Measurements from ENCODE around the gene SOX18.

SOX18 gene

DNA sequence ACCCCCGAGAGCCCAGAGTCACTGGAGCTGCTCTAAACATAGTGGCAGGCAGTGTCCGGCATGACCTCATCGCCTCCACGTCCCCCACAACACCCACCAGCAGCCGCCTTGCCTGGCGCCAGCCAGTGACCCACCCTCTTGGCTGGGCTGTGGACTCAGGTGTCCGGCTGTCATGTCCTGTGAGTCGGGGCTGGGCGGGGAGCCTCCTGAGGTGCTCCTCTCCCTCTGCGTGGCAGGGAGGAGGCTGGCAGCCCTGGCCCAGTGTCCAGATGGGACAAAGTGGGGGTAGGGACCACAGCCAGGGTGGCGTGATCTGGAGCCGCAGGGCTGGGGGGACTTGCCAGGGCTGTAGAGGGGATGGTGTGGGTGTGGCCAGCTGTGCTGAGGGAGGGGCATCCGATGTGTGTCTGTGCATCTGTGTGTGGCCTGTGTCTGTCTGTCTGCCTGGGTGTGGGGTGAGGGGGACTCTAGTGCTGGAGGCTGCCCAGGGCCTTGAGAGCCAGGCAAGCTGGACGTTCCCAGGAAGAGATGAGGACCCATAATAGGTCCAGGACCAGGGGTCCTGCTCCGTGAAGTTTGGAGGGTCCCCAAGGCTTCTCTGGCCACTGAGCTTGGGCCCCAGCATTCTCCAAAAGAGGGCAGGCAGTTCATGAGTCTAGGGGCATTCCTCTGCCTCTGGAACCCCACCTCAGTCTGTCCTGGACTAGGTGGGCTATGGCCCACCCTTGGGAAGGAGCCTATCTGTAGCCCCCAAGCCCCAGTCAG is 2.3 kb upstream of the SOX18 start:
- DNase-seq (ENCODE audit: low spot score), result no peak

DNA sequence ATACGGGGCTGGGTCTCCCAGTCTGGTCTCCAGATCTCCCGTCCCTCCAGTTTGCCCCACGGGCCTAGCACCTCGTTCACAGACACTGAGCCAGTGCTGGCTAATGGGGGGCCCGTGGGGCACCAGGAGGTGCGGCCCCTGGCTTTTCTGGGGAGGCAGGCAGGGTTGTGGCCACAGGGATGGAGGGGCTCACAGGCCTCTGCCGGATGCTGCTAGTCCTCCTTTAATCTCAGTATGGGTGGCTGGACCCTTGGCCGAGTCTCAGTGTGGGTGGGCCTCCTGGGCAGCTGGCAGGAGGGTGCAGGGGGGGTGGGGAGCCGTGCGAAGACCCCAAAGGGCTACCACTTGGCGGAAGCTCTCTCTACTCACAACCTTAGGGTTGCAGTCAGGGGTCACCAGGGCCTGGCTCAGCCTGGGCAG is 1.6 kb upstream of the SOX18 start:
- no peak for DNase-seq (ENCODE audit: low spot score)

DNA sequence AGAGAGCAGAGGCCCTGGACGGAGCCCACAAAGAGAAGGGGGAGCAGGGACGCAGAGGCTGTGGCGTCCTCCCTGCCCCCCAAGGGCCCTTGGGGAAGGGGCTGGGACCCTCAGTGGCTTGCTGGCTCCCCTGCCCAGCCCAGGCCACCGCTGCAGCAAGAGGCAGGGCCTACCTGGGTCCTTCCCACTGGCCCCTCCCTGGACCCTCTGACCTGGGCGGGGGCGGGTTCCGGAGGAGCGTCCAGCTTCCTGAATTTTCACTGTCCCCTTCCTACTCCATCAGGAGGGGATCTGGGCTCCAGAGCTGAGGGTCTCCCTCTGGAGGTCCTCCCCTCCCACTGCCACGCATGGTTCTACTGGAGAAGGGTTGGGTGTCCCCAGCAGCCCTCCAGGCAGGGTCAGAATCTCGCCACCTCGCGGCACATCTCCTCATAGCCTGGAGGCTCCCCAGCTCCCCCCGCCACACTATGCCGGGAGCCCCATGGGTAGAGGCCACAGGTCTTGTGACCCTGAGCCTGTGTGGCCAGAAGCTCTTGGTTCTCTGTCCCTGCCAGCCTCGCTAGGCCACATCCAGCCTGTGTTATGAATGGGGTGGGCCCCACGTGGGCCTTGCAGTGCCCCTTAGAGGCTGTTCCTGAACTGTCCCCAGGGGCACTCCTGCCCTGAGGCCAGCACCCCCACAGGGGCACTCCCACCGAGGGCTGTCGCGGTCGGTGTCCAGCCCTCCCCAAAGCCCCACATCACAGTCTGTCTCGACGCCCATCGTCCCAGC is 1.0 kb upstream of the SOX18 start:
- no peak for DNase-seq (ENCODE audit: low spot score)

DNA sequence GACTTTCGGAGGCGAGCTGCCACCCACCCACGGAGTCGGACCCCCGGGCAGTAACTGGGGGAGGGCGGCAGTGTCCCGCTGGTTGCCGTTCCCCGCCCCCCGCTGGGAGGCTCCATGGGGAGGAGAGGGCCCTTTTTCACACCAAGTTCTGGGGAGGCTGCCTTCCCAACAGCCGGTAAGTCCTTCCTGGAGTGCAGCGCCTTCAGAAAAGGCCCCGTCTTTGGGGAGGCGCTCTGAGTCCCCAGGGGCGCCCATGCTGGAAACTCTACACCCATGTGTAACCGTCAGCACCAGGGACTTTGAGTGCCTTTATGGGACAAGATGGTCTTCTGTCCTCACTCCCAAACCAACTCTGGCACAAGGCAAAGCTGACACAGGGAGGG is 430 bp upstream of the SOX18 start:
- DNase-seq (ENCODE audit: low spot score), result no peak

DNA sequence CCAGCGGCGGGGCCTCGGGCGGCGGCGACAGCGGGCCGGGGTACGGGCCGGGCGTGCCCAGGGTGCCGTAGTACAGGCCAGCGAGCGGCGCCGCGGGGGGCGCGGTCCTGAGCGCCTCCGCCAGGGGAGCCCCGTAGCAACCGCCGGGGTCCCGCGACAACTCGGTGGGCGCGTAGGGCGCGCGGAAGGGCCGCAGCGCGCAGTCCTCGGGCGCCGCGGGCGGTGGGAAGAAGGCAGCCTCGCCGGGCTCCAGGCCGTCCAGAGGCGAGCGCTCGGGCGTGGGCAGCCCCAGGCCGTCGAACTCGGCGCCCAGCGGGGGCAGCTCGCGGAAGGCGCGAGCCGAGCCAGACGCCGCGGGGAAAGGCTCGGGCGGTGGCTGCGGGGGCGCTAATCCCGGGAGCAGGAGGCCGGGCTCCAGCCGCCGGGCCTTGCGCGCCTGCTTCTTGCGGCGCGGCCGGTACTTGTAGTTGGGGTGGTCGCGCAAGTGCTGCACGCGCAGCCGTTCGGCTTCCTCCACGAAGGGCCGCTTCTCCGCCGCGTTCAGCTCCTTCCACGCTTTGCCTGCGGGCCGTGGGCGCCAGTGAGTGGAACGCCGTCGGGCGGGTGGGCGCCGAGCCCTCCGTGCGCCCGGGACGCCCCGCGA is 916 bp downstream of the SOX18 start:
- DNase-seq (ENCODE audit: low spot score), result no peak

DNA sequence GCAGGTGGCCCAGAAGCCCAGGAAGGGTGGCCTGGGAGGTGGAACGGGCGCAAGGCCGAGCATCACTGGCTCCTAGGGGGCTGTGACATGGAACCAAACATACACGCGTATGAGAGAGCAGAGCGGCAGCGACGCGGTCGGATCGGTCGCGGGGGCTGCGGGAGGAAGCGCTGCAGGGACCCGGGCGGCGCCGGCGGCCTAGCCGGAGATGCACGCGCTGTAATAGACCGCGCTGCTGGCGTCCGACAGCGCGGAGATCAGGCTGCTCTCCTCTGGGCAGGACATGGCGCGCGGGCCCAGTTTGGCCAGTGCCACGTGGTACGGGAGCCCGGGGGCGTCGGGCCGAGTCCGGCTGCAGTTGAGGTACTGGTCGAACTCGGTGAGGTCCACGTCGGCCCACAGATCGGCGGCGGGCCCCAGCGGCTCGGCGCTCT is 1.5 kb downstream of the SOX18 start:
- DNase-seq (ENCODE audit: low spot score), result no peak

DNA sequence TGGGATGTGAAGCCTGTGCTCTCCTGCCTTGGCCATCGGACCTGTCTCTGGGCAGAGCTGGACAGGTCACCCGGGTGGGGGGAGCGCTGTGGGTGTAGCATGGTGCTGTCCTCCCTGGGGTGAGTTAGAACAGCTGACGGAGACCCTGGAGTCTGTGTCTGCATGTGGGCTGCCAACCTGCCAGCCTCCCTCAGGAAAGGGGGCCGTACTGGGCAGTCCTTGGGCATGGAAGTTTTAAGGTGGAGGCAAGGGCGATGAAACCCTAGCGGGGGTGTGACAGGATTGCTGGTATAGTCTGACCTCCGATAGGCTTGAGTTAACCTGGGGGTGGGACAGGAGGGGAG is 2.4 kb downstream of the SOX18 start:
- DNase-seq (ENCODE audit: low spot score), result no peak

DNA sequence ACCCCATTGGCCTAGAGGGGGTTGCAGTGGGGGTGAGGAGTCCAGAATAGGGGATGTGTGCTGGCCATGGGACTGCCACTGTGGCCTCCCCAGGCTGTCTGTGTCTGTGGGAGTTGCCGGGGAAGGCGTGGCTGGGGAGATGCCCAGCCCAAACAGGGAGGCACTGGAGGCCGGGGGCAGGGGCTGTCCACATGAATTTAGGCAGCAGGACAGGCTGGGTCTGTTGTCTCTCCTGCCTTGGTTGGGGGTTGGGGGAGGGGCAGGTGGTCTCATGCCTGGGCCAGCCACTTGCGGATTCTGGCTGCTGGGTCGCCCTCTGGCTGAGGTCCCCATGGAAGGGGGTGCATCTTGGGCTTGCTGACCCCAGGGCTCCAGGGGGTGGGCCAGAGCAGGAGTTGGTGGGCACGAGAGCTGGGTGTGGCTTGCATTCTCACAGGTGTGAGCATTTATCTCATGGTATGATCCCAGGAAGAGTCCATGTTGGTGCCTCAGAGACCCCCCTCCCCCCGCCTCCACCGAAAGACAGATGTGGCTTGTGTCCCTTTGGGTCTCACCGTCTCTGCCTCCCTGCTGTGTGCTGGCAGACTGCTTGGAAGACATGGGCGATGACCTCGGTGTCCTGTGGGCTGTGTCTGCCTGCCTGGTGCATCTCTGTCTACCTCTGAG is 4.0 kb downstream of the SOX18 start:
- DNase-seq (ENCODE audit: low spot score), result no peak

DNA sequence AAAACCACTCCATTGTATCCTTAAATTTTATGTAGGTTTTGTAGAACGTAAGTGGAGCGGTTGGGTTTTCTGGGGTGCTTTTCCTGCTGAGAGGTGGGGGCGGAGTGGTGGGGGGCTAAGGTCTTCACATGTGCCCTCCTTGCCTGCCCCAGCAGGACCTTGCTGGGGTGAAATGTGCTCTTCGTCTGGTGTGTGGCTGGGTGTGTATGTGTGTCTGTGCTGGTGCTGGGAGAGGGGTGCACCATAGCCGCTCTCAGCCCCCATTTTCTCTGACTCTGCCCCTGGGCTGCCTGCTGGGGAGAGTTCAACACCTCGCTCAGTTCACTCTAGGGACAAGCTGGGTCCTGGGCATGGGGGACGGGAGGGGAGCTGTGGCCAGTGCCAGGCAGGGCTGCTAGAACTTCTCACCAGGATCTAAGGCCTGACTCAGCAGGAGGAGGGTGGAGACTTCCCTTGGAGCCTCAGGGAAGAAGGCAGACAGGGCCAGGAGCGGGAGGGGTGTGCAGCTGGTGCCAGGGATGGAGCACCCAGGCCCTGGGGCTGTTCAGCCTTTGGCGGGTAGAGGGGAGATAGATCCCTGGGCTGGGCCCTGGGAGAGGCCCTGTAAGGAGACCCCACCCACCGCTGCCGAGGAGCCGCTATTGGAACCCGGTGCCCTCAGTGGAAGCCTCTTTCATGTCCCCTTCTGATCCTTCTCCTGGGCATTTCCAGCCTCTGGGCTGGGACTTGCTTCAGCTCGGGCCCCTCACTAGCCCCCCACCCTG is 4.8 kb downstream of the SOX18 start:
- DNase-seq (ENCODE audit: low spot score), result no peak

DNA sequence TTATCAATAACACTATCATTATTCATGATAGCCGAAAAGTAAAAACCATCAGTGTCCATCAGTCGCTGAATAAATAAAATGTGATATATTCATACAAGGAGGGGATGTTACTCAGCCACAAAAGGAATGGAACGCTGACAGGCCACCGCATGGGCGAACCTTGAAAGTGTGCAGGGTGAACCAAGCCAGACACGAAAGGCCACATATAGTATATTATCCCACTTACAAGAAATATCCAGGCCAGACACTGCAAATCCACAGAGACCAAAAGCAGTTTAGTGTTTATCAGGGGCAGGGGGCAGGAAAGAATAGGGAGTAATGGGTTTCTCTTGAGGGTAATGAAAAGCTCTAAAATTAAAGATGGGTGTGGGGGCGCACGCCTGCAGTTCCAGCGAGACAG is 5.7 kb downstream of the SOX18 start:
- DNase-seq (ENCODE audit: low spot score), result no peak

DNA sequence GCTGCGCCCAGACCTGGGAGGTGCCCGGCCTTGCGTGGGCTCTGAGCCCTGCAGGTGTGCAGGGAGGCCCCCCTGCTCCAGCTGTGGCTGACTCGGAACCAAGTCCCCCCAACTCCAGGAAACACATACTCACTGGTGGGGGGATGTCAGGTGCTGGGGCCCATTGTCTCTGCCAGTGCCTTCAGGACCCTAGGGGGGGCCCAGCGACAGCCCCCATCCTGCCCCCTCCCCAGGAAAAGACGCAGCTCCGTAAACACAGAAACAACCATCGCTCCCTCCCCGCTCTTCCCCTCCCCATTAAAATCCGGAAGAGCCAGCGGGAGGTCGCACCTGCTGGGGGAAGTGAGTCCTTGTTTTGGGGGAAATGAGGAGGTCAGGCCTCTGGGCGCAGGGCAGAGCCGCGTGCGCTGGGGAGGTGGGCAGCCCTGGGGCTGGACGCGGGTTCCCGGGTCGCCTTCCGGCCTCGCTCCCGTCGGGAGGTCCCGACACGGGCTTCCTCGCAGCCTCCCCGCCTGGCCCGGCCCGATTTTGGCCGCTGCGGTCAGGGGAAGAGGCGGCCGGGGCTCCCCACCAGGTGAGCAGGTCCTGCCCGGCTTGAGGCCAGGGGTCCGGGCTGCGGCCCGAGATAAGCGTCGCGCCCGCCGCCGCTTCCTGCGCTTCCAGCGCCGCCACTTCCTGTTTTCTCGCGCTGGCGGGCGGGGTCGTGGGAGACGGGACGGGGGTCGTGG is 7.2 kb downstream of the SOX18 start:
- no peak for DNase-seq (ENCODE audit: low spot score)

DNA sequence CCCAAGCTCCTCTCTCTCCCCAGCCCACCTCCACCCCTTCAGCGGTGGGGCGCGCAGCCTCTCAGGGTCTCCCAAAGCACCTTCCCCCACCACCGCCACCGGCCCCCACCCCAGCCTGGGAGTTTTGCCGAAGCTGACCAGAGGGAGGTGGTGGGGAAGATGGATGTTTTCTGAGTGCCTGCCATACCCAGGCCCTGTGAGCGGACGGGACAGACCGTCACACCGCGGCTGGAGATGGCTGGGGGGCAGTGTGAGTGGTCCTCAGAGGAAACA is 7.7 kb downstream of the SOX18 start:
- DNase-seq (ENCODE audit: low spot score), result no peak

DNA sequence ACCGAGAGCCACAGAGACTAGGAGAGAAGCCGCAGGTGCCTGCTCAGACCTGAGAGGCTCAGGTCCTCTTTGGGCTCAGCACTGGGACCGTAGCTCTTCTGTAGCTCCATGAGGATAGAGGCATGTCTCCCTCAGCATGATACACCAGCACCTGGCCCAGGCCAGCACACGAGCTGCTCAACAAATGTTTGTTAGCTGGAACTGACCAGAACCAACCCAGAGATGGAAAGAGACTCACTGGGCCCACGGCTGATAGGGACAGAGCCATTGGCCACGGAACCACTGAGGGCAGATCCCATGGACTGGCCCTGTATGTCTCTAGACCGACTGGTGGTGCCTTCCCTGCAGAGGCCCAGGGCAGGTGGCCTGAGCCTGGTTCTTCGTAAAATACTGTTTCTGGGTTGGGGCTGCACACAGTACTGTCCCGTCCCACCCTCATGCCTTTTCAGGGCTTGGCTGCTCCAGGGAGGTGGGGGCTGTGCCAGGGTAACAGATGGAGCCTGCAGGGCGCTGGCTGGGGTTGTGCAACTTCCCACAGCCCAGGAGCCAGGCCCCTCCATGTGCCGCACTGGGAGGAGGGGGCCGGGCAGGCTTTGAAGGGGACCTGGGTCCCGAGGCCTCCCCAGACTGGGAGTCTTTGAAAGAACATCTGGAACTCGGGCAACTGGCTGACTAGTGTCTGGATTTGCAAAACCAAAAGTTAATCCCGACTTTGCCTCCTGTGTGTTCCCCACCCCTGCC is 8.2 kb downstream of the SOX18 start:
- DNase-seq (ENCODE audit: low spot score), result no peak

DNA sequence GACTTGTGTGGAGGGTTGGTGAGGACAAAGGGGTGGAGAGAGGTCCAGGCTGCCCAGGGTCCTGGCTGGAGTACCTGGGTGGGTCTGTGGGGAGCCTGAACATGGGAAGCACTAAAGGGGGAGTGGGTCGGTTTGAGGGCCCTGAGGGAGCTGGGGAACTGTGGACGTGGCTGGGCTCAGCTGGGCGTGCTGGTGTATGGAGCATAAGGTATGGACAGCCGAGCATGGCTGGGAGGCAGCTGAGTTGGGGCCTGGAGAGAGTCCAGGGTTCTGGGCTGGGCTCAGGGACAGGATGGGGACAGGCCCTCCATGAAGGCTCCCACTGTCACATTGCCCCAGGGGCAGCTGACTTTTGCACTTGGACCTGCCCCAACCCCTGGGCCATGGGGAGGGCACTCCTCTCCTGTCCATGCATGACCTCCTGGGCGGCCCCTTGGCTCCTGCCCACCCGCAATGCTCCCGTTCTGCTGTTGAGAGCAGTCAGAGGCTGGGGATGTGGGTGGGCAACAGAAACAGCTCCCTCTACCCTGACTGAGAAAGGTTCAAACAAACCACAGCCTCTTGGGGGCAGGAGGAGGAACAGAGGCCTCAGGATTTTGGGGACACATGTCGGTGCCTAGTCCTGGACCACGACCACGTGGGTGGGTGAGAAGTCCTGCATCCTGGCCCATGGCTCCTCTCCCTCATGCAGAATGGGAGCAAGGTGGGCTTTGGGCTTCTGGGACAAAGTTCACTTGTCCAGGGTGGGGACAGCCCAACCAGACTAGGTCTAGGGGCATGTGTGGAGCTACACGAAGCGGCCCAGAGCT is 9.0 kb downstream of the SOX18 start:
- no peak for DNase-seq (ENCODE audit: low spot score)

DNA sequence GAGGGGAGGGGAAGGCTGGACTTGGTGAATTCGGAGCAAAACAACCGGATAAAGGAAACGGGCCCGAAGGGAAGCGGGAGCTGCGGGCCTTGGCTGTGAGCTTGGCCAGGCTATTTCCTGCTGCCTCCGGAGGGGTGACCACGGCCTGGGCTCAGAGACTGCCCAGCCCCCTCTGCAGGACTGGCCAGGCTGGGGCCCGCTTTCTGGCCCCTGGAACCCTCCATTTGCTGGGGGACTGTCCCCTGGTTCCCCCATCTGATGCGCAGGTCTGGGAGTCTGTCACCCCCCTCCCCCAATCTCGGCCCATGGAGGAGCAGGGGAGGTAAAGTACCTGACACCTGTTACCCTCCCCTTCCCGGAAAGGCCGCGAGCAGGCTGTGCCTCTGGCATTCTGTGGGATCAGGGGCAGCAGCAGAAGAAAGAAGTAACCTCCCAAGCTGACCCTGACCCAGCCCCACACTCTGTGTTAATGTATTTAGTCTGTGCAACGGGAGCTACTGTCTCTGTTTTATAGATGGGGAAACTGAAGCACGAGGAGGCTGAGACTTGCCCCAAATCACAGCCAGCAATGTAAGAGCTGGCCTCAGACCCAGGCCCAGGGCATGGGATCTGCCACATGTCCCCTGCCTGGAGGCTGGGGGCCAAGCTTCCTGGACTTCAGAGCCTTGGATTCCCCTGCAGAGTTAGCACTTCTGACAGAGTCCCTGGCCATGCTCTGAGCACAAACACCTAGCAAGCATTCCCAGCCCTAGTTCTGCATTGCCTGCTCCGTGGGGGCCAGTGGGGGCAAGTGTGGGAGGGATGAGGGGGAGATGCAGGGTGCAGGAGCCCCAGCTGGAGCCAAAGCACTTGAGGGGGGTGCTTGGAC is 9.9 kb downstream of the SOX18 start:
- DNase-seq (ENCODE audit: low spot score), result no peak

DNA sequence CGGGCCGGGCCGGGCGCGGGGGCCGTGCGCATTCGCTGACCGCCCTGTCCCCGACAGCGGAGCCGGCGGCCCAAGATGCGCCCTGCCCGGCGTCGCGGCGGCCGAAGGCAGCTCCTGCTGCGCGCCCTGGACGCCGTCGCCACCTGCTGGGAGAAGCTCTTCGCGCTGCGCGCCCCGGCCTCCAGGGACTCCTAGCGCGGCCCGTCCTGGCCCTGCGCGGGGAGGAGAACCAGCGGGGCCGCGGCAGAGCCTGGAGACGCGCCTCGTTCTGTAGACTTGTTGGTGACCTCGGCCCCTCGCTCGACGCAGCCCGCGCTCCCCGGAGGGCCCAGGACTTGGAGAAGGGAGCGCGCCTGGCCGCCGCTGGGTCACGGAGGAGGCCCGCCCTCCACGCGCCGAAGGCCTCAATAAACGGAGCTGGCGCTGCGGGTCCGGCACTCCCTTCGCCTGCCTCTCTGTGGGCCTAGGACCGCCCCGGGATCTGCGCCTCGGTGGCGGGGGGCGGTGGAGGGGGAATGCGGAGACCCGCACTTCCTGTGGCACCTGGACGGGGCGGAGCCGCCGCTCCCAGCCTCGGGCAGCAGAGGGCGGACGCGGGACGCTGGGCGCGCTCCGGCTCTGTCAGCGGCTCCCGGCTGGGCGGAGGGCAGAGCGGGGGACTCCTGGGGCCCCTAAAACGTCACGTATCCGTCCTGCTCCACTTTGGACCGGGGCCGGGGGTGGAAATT is 10.7 kb downstream of the SOX18 start:
- peak; percentile 23 for DNase-seq (ENCODE audit: low spot score)

DNA sequence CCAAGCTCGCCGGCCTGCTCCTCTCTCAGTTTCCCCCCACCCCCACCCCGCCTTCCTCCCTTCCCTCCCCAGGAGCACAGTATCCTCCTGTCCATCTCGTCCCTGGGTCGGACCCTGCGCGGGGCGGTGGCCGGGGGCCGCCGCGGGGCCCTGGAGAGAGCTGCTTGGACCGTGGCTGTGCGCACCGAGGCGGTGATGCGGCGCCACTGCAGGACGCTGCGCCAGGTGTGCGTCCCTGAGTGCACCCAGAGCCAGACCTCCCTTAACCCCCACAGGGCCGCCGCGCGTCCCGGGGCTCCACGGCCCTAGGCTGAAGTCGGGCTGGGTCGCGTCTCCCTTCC is 11.2 kb downstream of the SOX18 start:
- DNase-seq (ENCODE audit: low spot score), result no peak

DNA sequence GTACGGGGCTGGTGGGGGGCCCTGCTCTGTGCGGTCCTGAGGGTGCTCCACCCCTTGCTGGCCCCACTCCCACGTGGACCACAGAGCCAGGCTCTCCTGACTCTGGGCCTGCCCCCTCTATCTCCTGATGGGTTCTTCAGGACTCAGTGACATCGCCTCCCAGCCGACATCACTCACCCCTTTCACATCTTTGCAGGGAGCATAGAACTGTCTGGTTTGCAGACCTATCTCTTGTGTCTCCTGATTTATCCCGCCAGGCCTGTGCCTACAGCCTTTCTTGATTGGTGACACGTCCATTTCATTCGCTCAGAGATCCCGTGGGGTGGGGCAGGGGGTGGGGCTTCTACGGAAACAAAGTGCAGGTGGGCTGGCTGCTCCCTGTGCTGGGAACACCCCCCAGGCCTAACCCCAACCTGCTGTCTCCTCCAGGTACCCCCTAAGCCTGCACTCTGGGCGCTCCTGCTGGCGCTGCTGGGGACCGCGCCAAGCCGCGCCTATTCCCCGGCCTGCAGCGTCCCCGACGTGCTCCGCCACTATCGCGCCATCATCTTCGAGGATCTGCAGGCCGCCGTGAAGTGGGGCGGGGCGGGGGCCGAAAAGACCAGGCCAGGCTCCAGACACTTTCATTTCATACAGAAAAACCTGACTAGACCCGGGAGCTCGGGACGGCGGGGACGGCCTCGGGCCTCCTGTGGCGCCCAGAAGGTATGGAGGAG is 11.8 kb downstream of the SOX18 start:
- no peak for DNase-seq (ENCODE audit: low spot score)
